Activated T-cell treated with anti-CD3 and anti-CD28 coated beads, Interleukin-2, amount 50 U/mL, for 1 hour (primary cell): ENCODE results near the gene ITPR2.
"Not testable (repeated sequence)": the region's sequence is repeated elsewhere in the genome, so short reads cannot be mapped to it uniquely, and the experiment has no call there.

Experiments used
- DNase-seq: peaks from one replicate; pipeline ENCODE4 v3.0.0-alpha.2; 2020

Gene ITPR2

GRCh38 chr12:26832822-26833742, at the start of gene ITPR2:
ITPR2 (minus strand) TSS chr12:26833194; CDS start chr12:26832781, 413 bp downstream.
- peak; percentile 94 for DNase-seq

GRCh38 chr12:26880625-26881024, 47.6 kb upstream of the ITPR2 start:
- DNase-seq: no peak

- DNase-seq: no peak
Measured at GRCh38 chr12:26878661-26879119, 45.7 kb upstream of the ITPR2 start.

- DNase-seq: no peak
Measured at GRCh38 chr12:26874501-26875296, 41.7 kb upstream of the ITPR2 start.

GRCh38 chr12:26872625-26873024, 39.6 kb upstream of the ITPR2 start:
- DNase-seq: no peak

GRCh38 chr12:26871985-26872384, 39.0 kb upstream of the ITPR2 start:
- DNase-seq: no peak

GRCh38 chr12:26870491-26871419, 37.8 kb upstream of the ITPR2 start:
- DNase-seq: no peak

- DNase-seq: no peak
Measured at GRCh38 chr12:26869908-26870459, 37.0 kb upstream of the ITPR2 start.

- no peak for DNase-seq
Measured at GRCh38 chr12:26869104-26869494, 36.1 kb upstream of the ITPR2 start.

- no peak for DNase-seq
Measured at GRCh38 chr12:26868447-26869103, 35.6 kb upstream of the ITPR2 start.

- no peak for DNase-seq
Measured at GRCh38 chr12:26867080-26867479, 34.1 kb upstream of the ITPR2 start.

GRCh38 chr12:26863515-26863914, 30.5 kb upstream of the ITPR2 start:
- DNase-seq: no peak

- DNase-seq: not testable (repeated sequence)
Measured at GRCh38 chr12:26862787-26863186, 29.8 kb upstream of the ITPR2 start.

- DNase-seq: no peak
Measured at GRCh38 chr12:26861690-26862089, 28.7 kb upstream of the ITPR2 start.

- DNase-seq: no peak
Measured at GRCh38 chr12:26857465-26858176, 24.6 kb upstream of the ITPR2 start.

GRCh38 chr12:26855337-26855736, 22.3 kb upstream of the ITPR2 start:
- DNase-seq: no peak

GRCh38 chr12:26854031-26854390, 21.0 kb upstream of the ITPR2 start:
- DNase-seq: no peak

- DNase-seq: peak; percentile 72
Measured at GRCh38 chr12:26853303-26854030, 20.5 kb upstream of the ITPR2 start.

- DNase-seq: no peak
Measured at GRCh38 chr12:26851031-26851809, 18.2 kb upstream of the ITPR2 start.
